OCI-LY1 (cell line): Measurements from ENCODE around the gene PADI4.

ENCODE experiments used
- CTCF ChIP-seq: fragments of 200-600 bp; sonication (generic), shearing (Covaris generic); IDR thresholded peaks from 2 replicates; pipeline ENCODE4 v1.5.1; 2017; ENCODE audit warnings: mild to moderate bottlenecking, antibody characterized with exemption, low read length, moderate library complexity, mixed read lengths
- EZH2 ChIP-seq: fragments of 200-600 bp; sonication (generic), shearing (Covaris generic); IDR thresholded peaks from 2 replicates; pipeline ENCODE4 v1.8.0; 2017; ENCODE audit warnings: borderline replicate concordance, mixed run types, mild to moderate bottlenecking, antibody characterized with exemption, low read length, moderate library complexity, mixed read lengths

- no peak for TF ChIP-seq CTCF
- TF ChIP-seq EZH2: no peak
Observed at GRCh38 chr1:17401841-17402240, 93.8 kb downstream of the PADI4 start.
